ENCODE results near the gene KCNIP1. TPM values are rescaled to one million over a fixed set of nuclear protein-coding genes. Genes with fewer than 3 reads are reported as not detected.

The KCNIP1 gene
- total and polyA plus RNA-seq, 9 of the 15 experiments (the other 6 are each of a cell fraction or from before 2014, with no cell fraction given) = not detected

- TF ChIP-seq, protein P1, sequence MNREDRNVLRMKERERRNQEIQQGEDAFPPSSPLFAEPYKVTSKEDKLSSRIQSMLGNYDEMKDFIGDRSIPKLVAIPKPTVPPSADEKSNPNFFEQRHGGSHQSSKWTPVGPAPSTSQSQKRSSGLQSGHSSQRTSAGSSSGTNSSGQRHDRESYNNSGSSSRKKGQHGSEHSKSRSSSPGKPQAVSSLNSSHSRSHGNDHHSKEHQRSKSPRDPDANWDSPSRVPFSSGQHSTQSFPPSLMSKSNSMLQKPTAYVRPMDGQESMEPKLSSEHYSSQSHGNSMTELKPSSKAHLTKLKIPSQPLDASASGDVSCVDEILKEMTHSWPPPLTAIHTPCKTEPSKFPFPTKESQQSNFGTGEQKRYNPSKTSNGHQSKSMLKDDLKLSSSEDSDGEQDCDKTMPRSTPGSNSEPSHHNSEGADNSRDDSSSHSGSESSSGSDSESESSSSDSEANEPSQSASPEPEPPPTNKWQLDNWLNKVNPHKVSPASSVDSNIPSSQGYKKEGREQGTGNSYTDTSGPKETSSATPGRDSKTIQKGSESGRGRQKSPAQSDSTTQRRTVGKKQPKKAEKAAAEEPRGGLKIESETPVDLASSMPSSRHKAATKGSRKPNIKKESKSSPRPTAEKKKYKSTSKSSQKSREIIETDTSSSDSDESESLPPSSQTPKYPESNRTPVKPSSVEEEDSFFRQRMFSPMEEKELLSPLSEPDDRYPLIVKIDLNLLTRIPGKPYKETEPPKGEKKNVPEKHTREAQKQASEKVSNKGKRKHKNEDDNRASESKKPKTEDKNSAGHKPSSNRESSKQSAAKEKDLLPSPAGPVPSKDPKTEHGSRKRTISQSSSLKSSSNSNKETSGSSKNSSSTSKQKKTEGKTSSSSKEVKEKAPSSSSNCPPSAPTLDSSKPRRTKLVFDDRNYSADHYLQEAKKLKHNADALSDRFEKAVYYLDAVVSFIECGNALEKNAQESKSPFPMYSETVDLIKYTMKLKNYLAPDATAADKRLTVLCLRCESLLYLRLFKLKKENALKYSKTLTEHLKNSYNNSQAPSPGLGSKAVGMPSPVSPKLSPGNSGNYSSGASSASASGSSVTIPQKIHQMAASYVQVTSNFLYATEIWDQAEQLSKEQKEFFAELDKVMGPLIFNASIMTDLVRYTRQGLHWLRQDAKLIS (CRISPR knock-in tag; IDR thresholded peaks at IDR 0.05) = no peak
Measured at GRCh38 chr5:170501361-170501760, 2.5 kb upstream of the KCNIP1 start (continued).

DNA sequence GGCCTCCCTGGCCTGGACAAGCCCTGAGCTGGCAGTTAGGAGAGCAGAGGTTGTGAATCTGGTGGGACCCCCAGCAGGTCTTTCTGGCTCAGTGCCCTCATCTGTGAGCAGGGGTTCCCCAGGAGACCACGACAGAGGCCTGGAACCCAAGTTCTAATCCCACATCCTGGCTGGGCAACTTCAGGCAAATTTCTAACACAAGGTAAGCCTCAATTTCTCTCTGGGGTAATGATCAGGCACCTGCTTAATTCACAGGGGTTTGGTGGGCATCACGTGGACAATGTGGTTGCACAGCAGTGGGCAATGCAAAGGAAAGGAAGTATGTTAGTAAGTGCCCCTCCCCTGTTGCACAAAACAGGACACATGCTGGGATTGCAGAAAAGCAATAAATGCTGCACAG, 1.9 kb upstream of the KCNIP1 start:
- Histone ChIP-seq H3K4me1 (replicated peaks in 1 of 2; ENCODE audit: control insufficient read depth in 2 of 2, insufficient read depth in 2 of 2, low read length in 2 of 2) (peaks cover 0 to 5% of the 10 kb centered on the region in 2 experiments; a peak in 1 of 5 replicates), H4K20me1 (replicated peaks; ENCODE audit: control insufficient read depth, insufficient read depth, low read length) (no peaks in the 10 kb centered on the region), H3K9me3 (replicated peaks; ENCODE audit: control insufficient read depth, insufficient read depth, low read depth, low read length) (no peaks in the 10 kb centered on the region), H3K4me2 (ENCODE audit: insufficient read depth, low read length) (no peak overlapping the region), H3K36me3 (ENCODE audit: control insufficient read depth, insufficient read depth, low read length) (no peaks in the 10 kb centered on the region), H3K9me1 (ENCODE audit: control insufficient read depth, insufficient read depth, low read length) (no peaks in the 10 kb centered on the region), H2AFZ (ENCODE audit: low read depth, low read length) (no peak overlapping the region), H3K27ac (ENCODE audit: extremely low read depth, low read depth, low read length) (no peak overlapping the region), H3K79me2 (ENCODE audit: control insufficient read depth, insufficient read depth, low read length) (no peaks in the 10 kb centered on the region), H3K27me3 (ENCODE audit: control insufficient read depth in 2 of 2, insufficient read depth in 2 of 2, low read length in 2 of 2) (peaks cover 12 to 30% of the 10 kb centered on the region in 2 experiments; a peak in 3 of 5 replicates), H3K4me3 (no peak overlapping the region), H3K9ac (ENCODE audit: insufficient read depth in 1 of 2, low read depth in 2 of 2, low read length in 2 of 2) (no peak overlapping the region)
- ChIA-PET CTCF (ENCODE audit: low intra/inter-chr PET ratio) (no interaction called here), POLR2A (interaction anchor here (2.2 kb wide), 1 partner anchor 10 kb away, joined by 7 read pairs; no protein-coding TSS in a partner anchor)
- no peak for FAIRE-seq
- ATAC-seq = no peak
- intact Hi-C loops (cut with micrococcal nuclease) (no loop called here), in situ Hi-C loops (cut with MboI) (no loop called here)
- BruUV-seq (replicated peaks) = no TSS peak
- WGBS (ENCODE audit: insufficient coverage, low coverage, missing lambda C conversion rate) = 0% methylated on average over 2 of the region's 2 CpGs
- no peak for DNase-seq (ENCODE audit: extremely low read depth in 1 of 4, low spot score in 3 of 4)
- TF ChIP-seq NR2F6 (CRISPR knock-in tag; IDR thresholded peaks at IDR 0.05) (no peak), MYNN (IDR thresholded peaks at IDR 0.05) (no peak), MYNN (CRISPR knock-in tag; IDR thresholded peaks at IDR 0.05) (no peak), ZBED1 (IDR thresholded peaks at IDR 0.05) (no peak), PML (IDR thresholded peaks at IDR 0.05; ENCODE audit: low read length) (no peak)
- TF ChIP-seq, protein P2, sequence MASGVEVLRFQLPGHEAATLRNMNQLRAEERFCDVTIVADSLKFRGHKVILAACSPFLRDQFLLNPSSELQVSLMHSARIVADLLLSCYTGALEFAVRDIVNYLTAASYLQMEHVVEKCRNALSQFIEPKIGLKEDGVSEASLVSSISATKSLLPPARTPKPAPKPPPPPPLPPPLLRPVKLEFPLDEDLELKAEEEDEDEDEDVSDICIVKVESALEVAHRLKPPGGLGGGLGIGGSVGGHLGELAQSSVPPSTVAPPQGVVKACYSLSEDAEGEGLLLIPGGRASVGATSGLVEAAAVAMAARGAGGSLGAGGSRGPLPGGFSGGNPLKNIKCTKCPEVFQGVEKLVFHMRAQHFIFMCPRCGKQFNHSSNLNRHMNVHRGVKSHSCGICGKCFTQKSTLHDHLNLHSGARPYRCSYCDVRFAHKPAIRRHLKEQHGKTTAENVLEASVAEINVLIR (CRISPR knock-in tag; IDR thresholded peaks at IDR 0.05) = no peak
